ENCODE results near the gene SMIM11.
"Not testable (repeated sequence)": the region's sequence is repeated elsewhere in the genome, so short reads cannot be mapped to it uniquely, and the experiment has no call there.

SMIM11 gene

GRCh38 chr21:34374940-34375618, at the start of gene SMIM11:
Gene SMIM11, plus strand, starts transcription at chr21:34375507. Its CDS starts 3,998 bp downstream, at chr21:34379505.
- H3K4me1 ChIP-seq (ENCODE audit: control insufficient read depth, insufficient read depth, low read length); H3K27ac ChIP-seq (ENCODE audit: low read depth, low read length): not testable (repeated sequence)

GRCh38 chr21:34330055-34330454, 45.3 kb upstream of the SMIM11 start:
- no peaks in the 10 kb centered on the region for H3K27me3 ChIP-seq (ENCODE audit: control insufficient read depth, insufficient read depth, low read length)
- no peak overlapping the region for H3K4me3 ChIP-seq (ENCODE audit: low read depth, low read length)

More at GRCh38 chr21:34374940-34375618, at the start of gene SMIM11:
- H3K27me3 ChIP-seq (ENCODE audit: control insufficient read depth, insufficient read depth, low read length); H3K9me3 ChIP-seq (ENCODE audit: control insufficient read depth, insufficient read depth, low read length); H3K9ac ChIP-seq (ENCODE audit: low read depth, low read length); H3K36me3 ChIP-seq (ENCODE audit: control insufficient read depth, insufficient read depth, low read length); H3K4me3 ChIP-seq (ENCODE audit: low read depth, low read length): not testable (repeated sequence)

DNA sequence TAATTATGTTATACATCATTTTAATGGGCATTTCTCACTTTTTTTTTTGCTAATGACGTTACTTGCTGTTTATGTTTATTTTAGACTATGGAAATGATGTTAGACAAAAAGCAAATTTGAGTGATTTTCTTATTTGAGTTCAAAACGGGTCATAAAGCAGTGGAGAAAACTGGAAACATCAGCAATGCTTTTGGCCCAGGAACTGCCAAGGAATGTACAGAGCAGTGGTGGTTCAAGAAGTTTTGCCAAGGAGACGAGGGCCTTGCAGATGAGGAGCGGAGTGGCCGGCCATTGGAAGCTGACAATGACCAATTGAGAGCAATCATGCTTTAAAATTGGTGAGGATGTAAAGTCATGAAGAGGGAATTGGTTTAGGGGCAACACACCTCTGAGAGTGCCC, 43.6 kb upstream of the SMIM11 start:
- no peaks in the 10 kb centered on the region for H3K4me1 ChIP-seq (ENCODE audit: control insufficient read depth, insufficient read depth, low read length)
- H3K9me3 ChIP-seq (ENCODE audit: control insufficient read depth, insufficient read depth, low read length) = peaks cover 4% of the 10 kb centered on the region; the same call in 1 of the 2 replicates
- H3K4me3 ChIP-seq (ENCODE audit: low read depth, low read length) = no peak overlapping the region
- no peak overlapping the region for H3K27ac ChIP-seq (ENCODE audit: low read depth, low read length)
- H3K36me3 ChIP-seq (ENCODE audit: control insufficient read depth, insufficient read depth, low read length) = no peaks in the 10 kb centered on the region
- H3K27me3 ChIP-seq (ENCODE audit: control insufficient read depth, insufficient read depth, low read length) = no peaks in the 10 kb centered on the region
- no peak overlapping the region for H3K9ac ChIP-seq (ENCODE audit: low read depth, low read length)

More at GRCh38 chr21:34330055-34330454, 45.3 kb upstream of the SMIM11 start:
- Histone ChIP-seq H3K36me3 (ENCODE audit: control insufficient read depth, insufficient read depth, low read length) (no peaks in the 10 kb centered on the region), H3K9me3 (ENCODE audit: control insufficient read depth, insufficient read depth, low read length) (peaks cover 4% of the 10 kb centered on the region; the same call in 1 of the 2 replicates), H3K27ac (ENCODE audit: low read depth, low read length) (no peak overlapping the region), H3K4me1 (ENCODE audit: control insufficient read depth, insufficient read depth, low read length) (no peaks in the 10 kb centered on the region), H3K9ac (ENCODE audit: low read depth, low read length) (no peak overlapping the region)

- Histone ChIP-seq H3K27me3 (ENCODE audit: control insufficient read depth, insufficient read depth, low read length) (no peaks in the 10 kb centered on the region), H3K36me3 (ENCODE audit: control insufficient read depth, insufficient read depth, low read length) (no peaks in the 10 kb centered on the region), H3K4me3 (ENCODE audit: low read depth, low read length) (no peak overlapping the region), H3K9ac (ENCODE audit: low read depth, low read length) (no peak overlapping the region), H3K9me3 (ENCODE audit: control insufficient read depth, insufficient read depth, low read length) (peaks cover 4% of the 10 kb centered on the region; the same call in 1 of the 2 replicates), H3K27ac (ENCODE audit: low read depth, low read length) (no peak overlapping the region), H3K4me1 (ENCODE audit: control insufficient read depth, insufficient read depth, low read length) (no peaks in the 10 kb centered on the region)
Measured at GRCh38 chr21:34332347-34332746, 43.0 kb upstream of the SMIM11 start.

DNA sequence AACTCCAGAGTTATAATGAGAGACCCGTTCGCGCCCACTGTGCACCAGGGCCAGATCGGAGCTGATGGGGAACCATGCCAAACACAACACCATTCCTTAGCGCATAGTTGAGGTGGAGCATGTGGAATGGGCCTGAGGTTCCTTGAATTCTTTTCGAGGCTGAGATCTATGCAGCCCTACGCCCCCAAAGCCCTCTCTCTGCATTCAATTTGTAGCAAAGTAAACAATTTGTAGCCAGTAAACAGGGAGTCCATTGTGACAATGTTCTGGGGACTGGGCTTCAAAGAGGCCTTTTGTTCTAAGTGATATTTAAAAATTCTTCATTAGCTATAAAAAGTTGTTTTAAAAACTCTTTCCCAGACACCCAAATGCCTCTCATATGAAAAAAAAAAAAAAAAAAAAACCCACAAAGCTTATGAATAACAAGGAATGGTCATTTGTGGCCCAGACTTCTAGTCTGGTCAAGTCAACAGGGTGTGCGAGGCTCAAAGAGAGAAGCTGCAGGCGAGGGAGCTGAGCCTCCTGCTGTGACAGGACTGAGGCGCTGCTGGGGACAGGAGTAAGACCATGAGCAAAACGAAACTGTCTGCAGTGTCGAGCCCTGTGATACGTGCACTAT, 42.1 kb upstream of the SMIM11 start:
- H3K36me3 ChIP-seq (ENCODE audit: control insufficient read depth, insufficient read depth, low read length) = no peaks in the 10 kb centered on the region
- H3K4me1 ChIP-seq (ENCODE audit: control insufficient read depth, insufficient read depth, low read length) = no peaks in the 10 kb centered on the region
- no peaks in the 10 kb centered on the region for H3K27me3 ChIP-seq (ENCODE audit: control insufficient read depth, insufficient read depth, low read length)
- H3K9me3 ChIP-seq (ENCODE audit: control insufficient read depth, insufficient read depth, low read length) = peaks cover 4% of the 10 kb centered on the region; the same call in 1 of the 2 replicates
- no peak overlapping the region for H3K9ac ChIP-seq (ENCODE audit: low read depth, low read length)
- no peak overlapping the region for H3K27ac ChIP-seq (ENCODE audit: low read depth, low read length)
- no peak overlapping the region for H3K4me3 ChIP-seq (ENCODE audit: low read depth, low read length)

DNA sequence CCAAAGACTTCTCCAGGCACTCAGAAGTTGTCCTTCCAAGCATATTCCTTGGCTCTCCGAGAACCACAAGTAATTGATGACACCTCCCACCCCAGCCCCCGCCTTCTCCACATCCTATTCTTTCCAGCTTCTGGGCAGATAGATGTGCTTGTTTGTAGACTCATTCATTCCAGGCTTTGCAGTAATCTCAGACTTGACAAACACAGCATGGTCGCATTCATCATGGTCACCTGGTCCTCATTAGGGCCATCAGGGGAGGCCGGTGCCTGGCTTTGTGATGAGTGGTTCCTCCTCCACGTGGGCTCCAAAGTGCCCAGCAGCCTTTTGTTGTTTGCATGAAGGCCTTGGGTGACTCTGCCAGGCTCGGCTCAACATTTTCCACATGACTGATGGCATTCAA, 40.0 kb upstream of the SMIM11 start:
- Histone ChIP-seq H3K36me3 (ENCODE audit: control insufficient read depth, insufficient read depth, low read length) (no peaks in the 10 kb centered on the region), H3K4me1 (ENCODE audit: control insufficient read depth, insufficient read depth, low read length) (no peaks in the 10 kb centered on the region), H3K9ac (ENCODE audit: low read depth, low read length) (no peak overlapping the region), H3K27ac (ENCODE audit: low read depth, low read length) (no peak overlapping the region), H3K9me3 (ENCODE audit: control insufficient read depth, insufficient read depth, low read length) (no peaks in the 10 kb centered on the region), H3K4me3 (ENCODE audit: low read depth, low read length) (no peak overlapping the region), H3K27me3 (ENCODE audit: control insufficient read depth, insufficient read depth, low read length) (no peaks in the 10 kb centered on the region)

- no peak overlapping the region for H3K4me3 ChIP-seq (ENCODE audit: low read depth, low read length)
- H3K4me1 ChIP-seq (ENCODE audit: control insufficient read depth, insufficient read depth, low read length) = no peaks in the 10 kb centered on the region
- no peak overlapping the region for H3K27ac ChIP-seq (ENCODE audit: low read depth, low read length)
- H3K9me3 ChIP-seq (ENCODE audit: control insufficient read depth, insufficient read depth, low read length) = no peaks in the 10 kb centered on the region
- no peaks in the 10 kb centered on the region for H3K27me3 ChIP-seq (ENCODE audit: control insufficient read depth, insufficient read depth, low read length)
- no peaks in the 10 kb centered on the region for H3K36me3 ChIP-seq (ENCODE audit: control insufficient read depth, insufficient read depth, low read length)
- no peak overlapping the region for H3K9ac ChIP-seq (ENCODE audit: low read depth, low read length)
Measured at GRCh38 chr21:34336245-34336644, 39.1 kb upstream of the SMIM11 start.

DNA sequence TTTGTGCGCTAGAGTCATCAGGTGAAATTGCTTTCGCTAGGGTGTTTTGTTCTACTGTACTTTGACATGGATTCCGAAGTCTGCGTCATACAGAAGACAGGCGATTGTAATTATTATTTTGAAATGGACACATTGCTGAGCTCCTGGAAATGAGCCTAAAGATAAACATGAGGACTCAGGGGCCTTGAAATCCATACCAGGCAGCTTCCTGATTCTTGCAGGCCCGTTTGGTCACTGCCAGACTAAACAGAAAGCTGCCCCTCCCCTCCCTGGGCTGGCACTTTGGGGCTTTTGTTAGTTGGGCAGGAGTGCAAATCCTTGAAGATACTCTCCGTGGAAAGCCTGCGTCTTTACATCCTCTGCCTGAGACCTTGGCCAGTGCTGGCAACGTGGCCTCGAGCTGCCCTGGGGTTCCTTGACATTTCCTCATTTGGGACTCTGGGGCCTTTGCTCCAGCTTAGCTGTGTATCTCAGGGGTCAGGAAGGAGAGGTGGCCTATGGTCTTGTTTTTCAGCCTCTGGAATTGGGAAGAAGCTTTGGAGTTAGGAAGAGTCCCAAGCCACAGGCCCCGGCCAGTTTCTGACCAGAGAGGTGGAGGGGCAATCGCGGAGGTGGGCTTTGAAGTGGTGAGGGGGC, 38.4 kb upstream of the SMIM11 start:
- H3K36me3 ChIP-seq (ENCODE audit: control insufficient read depth, insufficient read depth, low read length) = no peaks in the 10 kb centered on the region
- H3K27ac ChIP-seq (ENCODE audit: low read depth, low read length) = no peak overlapping the region
- H3K4me1 ChIP-seq (ENCODE audit: control insufficient read depth, insufficient read depth, low read length) = no peaks in the 10 kb centered on the region
- no peak overlapping the region for H3K4me3 ChIP-seq (ENCODE audit: low read depth, low read length)
- H3K9ac ChIP-seq (ENCODE audit: low read depth, low read length) = no peak overlapping the region
- no peaks in the 10 kb centered on the region for H3K27me3 ChIP-seq (ENCODE audit: control insufficient read depth, insufficient read depth, low read length)
- H3K9me3 ChIP-seq (ENCODE audit: control insufficient read depth, insufficient read depth, low read length) = no peaks in the 10 kb centered on the region

DNA sequence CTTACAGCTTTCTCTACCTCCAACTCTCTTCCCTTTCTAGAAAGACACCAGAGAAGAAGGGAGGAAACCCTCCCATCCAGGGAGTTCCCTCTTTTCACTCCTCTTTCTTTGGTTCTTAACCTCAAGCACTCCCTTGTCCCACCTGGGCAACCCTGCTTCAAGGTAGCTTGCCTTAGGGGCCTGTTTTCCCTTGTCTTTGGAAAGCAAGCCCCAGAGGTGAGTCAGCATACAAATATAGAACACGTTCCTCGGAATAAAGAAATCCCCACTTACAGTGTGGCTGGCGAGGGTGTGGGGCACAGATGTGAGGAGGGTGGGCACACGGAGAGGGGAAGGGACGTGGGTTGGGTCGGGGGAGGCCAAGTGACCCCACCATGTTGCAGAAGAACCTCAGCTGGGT, 37.6 kb upstream of the SMIM11 start:
- no peaks in the 10 kb centered on the region for H3K36me3 ChIP-seq (ENCODE audit: control insufficient read depth, insufficient read depth, low read length)
- no peaks in the 10 kb centered on the region for H3K27me3 ChIP-seq (ENCODE audit: control insufficient read depth, insufficient read depth, low read length)
- H3K4me3 ChIP-seq (ENCODE audit: low read depth, low read length) = no peak overlapping the region
- no peaks in the 10 kb centered on the region for H3K4me1 ChIP-seq (ENCODE audit: control insufficient read depth, insufficient read depth, low read length)
- no peaks in the 10 kb centered on the region for H3K9me3 ChIP-seq (ENCODE audit: control insufficient read depth, insufficient read depth, low read length)
- no peak overlapping the region for H3K27ac ChIP-seq (ENCODE audit: low read depth, low read length)
- no peak overlapping the region for H3K9ac ChIP-seq (ENCODE audit: low read depth, low read length)

GRCh38 chr21:34338226-34338625, 37.1 kb upstream of the SMIM11 start:
- Histone ChIP-seq H3K27me3 (ENCODE audit: control insufficient read depth, insufficient read depth, low read length) (no peaks in the 10 kb centered on the region), H3K9ac (ENCODE audit: low read depth, low read length) (no peak overlapping the region), H3K9me3 (ENCODE audit: control insufficient read depth, insufficient read depth, low read length) (no peaks in the 10 kb centered on the region), H3K4me1 (ENCODE audit: control insufficient read depth, insufficient read depth, low read length) (no peaks in the 10 kb centered on the region), H3K4me3 (ENCODE audit: low read depth, low read length) (no peak overlapping the region), H3K27ac (ENCODE audit: low read depth, low read length) (no peak overlapping the region), H3K36me3 (ENCODE audit: control insufficient read depth, insufficient read depth, low read length) (no peaks in the 10 kb centered on the region)

GRCh38 chr21:34340061-34340460, 35.2 kb upstream of the SMIM11 start:
- Histone ChIP-seq H3K27me3 (ENCODE audit: control insufficient read depth, insufficient read depth, low read length) (no peaks in the 10 kb centered on the region), H3K36me3 (ENCODE audit: control insufficient read depth, insufficient read depth, low read length) (no peaks in the 10 kb centered on the region), H3K4me1 (ENCODE audit: control insufficient read depth, insufficient read depth, low read length) (no peaks in the 10 kb centered on the region), H3K9me3 (ENCODE audit: control insufficient read depth, insufficient read depth, low read length) (no peaks in the 10 kb centered on the region), H3K27ac (ENCODE audit: low read depth, low read length) (no peak overlapping the region), H3K4me3 (ENCODE audit: low read depth, low read length) (no peak overlapping the region), H3K9ac (ENCODE audit: low read depth, low read length) (no peak overlapping the region)

Measured in HUES48 (cell line).